Activated CD8-positive, alpha-beta T cell treated with anti-CD3 and anti-CD28 coated beads for 36 hours (primary cell): ENCODE results near the gene SIRT7. TPM values are rescaled to one million over a fixed set of nuclear protein-coding genes. Genes with fewer than 3 reads are reported as not detected.
A peak's percentile ranks its signal among the peaks of the same experiment; 100 is the strongest.
"Not testable (repeated sequence)": the region's sequence is repeated elsewhere in the genome, so short reads cannot be mapped to it uniquely, and the experiment has no call there.

Experiments
- ATAC-seq: fragments of 200-7000 bp; cut with Tn5 transposase; one replicate; pipeline ENCODE4 v1.10.0; 2021; ENCODE audit warnings: mild to moderate bottlenecking, moderate library complexity
- CTCF ChIA-PET: fragments of 350-600 bp; sonication (Branson Sonifier 250); formaldehyde crosslinking; loops from one replicate; lab custom pipeline; 2021; ENCODE audit warnings: antibody characterized with exemption; lab: Charles Lee
- POLR2A ChIA-PET: fragments of 350-600 bp; sonication (Branson Sonifier 250); formaldehyde crosslinking; loops from one replicate; lab custom pipeline; 2021; ENCODE audit warnings: antibody characterized with exemption; lab: Charles Lee
- DNase-seq: peaks from one replicate; pipeline ENCODE4 v3.0.0-alpha.2; 2020
- H3K27ac Mint-ChIP-seq: one replicate; pipeline ENCODE4 v1.8.0; 2021; ENCODE audit warnings: mild to moderate bottlenecking, mixed read lengths
- H3K27me3 Mint-ChIP-seq: one replicate; pipeline ENCODE4 v1.8.0; 2021; ENCODE audit warnings: mixed read lengths
- H3K36me3 Mint-ChIP-seq: one replicate; pipeline ENCODE4 v1.8.0; 2021; ENCODE audit warnings: low read depth, mixed read lengths
- H3K4me1 Mint-ChIP-seq: one replicate; pipeline ENCODE4 v1.8.0; 2021; ENCODE audit warnings: low read depth, mixed read lengths
- H3K4me3 Mint-ChIP-seq: one replicate; pipeline ENCODE4 v1.8.0; 2021; ENCODE audit warnings: mild to moderate bottlenecking, moderate library complexity, mixed read lengths
- H3K9me3 Mint-ChIP-seq: one replicate; pipeline ENCODE4 v1.8.0; 2021; ENCODE audit warnings: mixed read lengths
- CTCF ChIP-seq: fragments of 200-600 bp; IDR thresholded peaks from one replicate; pipeline ENCODE4 v1.8.0; 2022; ENCODE audit warnings: antibody characterized with exemption, mild to moderate bottlenecking
- intact Hi-C: fragments of 100-400 bp; cut with micrococcal nuclease; formaldehyde crosslinking; loops from one replicate; pipeline ENCODE4 v1.10.0; 2022
- total RNA-seq, 2 experiments: library from RNA; stranded (reverse); gene quantifications; one replicate each; pipeline ENCODE4 v1.2.3, GENCODE V29; 2021

SIRT7 gene
- total RNA-seq, 2 experiments from 2014 or later = 28.1 to 32.0 TPM

- no peaks in the 10 kb centered on the region for H3K9me3 Mint-ChIP-seq
- DNase-seq = no peak
- ChIA-PET POLR2A (no interaction called here), CTCF (interaction anchor here (0.7 to 1.1 kb wide), 2 partner anchors 64 to 65 kb away, joined by 3 to 5 read pairs; no protein-coding TSS in a partner anchor)
- H3K4me1 Mint-ChIP-seq = no peaks in the 10 kb centered on the region
- intact Hi-C loops = loop anchor here (5.0 kb wide), 1 partner anchor 66 kb away; the partner anchor contains the start of genes CENPX and LRRC45
- no peak for TF ChIP-seq CTCF
- H3K4me3 Mint-ChIP-seq = no peak overlapping the region
- ATAC-seq = no peak
- H3K27ac Mint-ChIP-seq = no peak overlapping the region
- H3K27me3 Mint-ChIP-seq = peaks cover 14% of the 10 kb centered on the region
- no peaks in the 10 kb centered on the region for H3K36me3 Mint-ChIP-seq
These were observed 38.0 kb upstream of the SIRT7 start for GRCh38 chr17:81955756-81956544.

- H3K4me1 Mint-ChIP-seq = no peaks in the 10 kb centered on the region
- TF ChIP-seq CTCF = no peak
- peaks cover 14% of the 10 kb centered on the region for H3K27me3 Mint-ChIP-seq
- ChIA-PET CTCF (interaction anchor here (0.7 to 1.1 kb wide), 4 partner anchors 29 to 89 kb away, joined by 3 to 5 read pairs (median 3); no protein-coding TSS in a partner anchor), POLR2A (no interaction called here)
- ATAC-seq = no peak
- no peaks in the 10 kb centered on the region for H3K9me3 Mint-ChIP-seq
- intact Hi-C loops = loop anchor here (5.0 kb wide), 1 partner anchor 67 kb away; the partner anchor contains the start of genes CENPX and LRRC45
- no peak for DNase-seq
- H3K36me3 Mint-ChIP-seq = no peaks in the 10 kb centered on the region
- H3K27ac Mint-ChIP-seq = no peak overlapping the region
- H3K4me3 Mint-ChIP-seq = no peak overlapping the region
These were observed 37.2 kb upstream of the SIRT7 start for GRCh38 chr17:81955058-81955681.

DNA sequence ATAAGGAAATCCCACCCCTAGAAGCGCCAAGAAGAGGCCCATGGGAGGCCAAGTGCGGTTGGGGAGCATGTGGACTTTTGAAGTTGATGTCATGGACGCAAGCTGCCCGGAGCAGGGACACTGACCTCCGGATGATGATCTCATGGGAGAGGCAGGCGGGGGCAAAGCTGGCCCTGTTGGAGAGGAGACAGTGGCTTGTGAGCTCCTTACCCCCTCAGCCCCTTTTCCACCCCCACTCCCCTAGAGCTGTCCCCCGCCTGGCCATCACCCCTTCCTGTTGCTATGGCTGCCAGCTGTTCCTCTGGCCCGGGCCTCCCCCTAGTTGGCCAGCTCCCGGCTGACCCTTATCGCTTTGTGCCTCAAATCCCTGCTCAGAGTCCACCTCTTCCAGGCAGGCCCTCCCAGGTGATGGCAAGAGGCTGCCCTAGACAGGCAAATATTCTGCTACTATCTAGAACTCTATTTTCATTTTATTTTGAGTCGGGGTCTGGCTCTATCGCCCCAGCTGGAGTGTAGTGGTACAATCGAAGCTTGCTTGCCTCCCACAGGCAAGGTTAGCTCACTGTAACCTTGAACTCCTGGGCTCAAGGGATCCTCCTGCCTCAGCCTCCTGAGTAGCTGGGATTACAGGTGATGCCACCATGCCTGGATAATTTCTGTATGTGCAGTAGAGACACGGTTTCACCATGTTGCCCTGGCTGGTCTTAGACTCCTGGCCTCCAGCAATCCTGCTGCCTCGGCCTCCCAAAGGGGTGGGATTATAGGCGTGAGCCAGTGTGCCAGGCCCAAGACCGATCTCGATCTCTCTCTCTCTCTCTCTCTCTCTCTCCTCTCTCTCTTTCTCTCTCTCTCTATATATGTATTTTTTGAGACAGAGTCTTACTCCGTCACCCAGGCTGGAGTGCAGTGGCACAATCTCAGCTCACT is 36.4 kb upstream of the SIRT7 start:
- CTCF ChIA-PET = interaction anchor here (0.6 to 1.7 kb wide), 8 partner anchors 10 to 220 kb away, joined by 3 to 5 read pairs (median 3); no protein-coding TSS in a partner anchor
- POLR2A ChIA-PET = interaction anchor here (1.2 kb wide), 1 partner anchor 17 kb away, joined by 3 read pairs; no protein-coding TSS in a partner anchor
- intact Hi-C loops = loop anchor here (5.0 kb wide), 1 partner anchor 68 kb away; the partner anchor contains the start of genes CENPX and LRRC45
- ATAC-seq = no peak
- no peaks in the 10 kb centered on the region for H3K9me3 Mint-ChIP-seq
- no peak overlapping the region for H3K4me3 Mint-ChIP-seq
- H3K36me3 Mint-ChIP-seq = no peaks in the 10 kb centered on the region
- H3K27me3 Mint-ChIP-seq = peaks cover 14% of the 10 kb centered on the region
- no peak for TF ChIP-seq CTCF
- H3K27ac Mint-ChIP-seq = no peak overlapping the region
- no peaks in the 10 kb centered on the region for H3K4me1 Mint-ChIP-seq
- DNase-seq = no peak

DNA sequence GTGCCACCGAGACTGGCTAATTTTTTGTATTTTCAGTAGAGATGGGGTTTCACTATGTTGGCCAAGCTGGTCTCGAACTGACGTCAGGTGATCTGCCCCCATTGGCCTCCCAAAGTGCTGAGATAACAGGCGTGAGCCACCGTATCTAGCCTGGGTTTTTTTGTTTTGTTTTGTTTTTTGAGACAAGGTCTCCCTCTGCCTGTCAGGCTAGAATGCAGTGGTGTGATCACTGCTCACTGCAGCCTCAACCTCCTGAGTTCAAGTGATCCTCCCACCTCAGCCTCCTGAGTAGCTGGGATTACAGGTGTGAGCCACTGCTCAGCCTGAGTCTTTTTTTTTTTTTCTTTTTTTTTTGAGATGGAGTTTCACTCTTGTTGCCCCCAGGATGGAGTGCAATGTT is 35.5 kb upstream of the SIRT7 start:
- H3K36me3 Mint-ChIP-seq, H3K27me3 Mint-ChIP-seq, DNase-seq, H3K4me1 Mint-ChIP-seq, H3K4me3 Mint-ChIP-seq, intact Hi-C loops, H3K9me3 Mint-ChIP-seq, H3K27ac Mint-ChIP-seq: not testable (repeated sequence)
- CTCF ChIA-PET = interaction anchor here (1.0 to 1.7 kb wide), 5 partner anchors 9 to 229 kb away, joined by 3 to 5 read pairs (median 3); no protein-coding TSS in a partner anchor
- POLR2A ChIA-PET = interaction anchor here (1.2 kb wide), 1 partner anchor 16 kb away, joined by 3 read pairs; no protein-coding TSS in a partner anchor
- ATAC-seq = peak; percentile 24

- Mint-ChIP-seq H3K9me3 (no peaks in the 10 kb centered on the region), H3K4me1 (no peaks in the 10 kb centered on the region), H3K27ac (no peak overlapping the region), H3K36me3 (no peaks in the 10 kb centered on the region), H3K4me3 (no peak overlapping the region), H3K27me3 (peaks cover 2% of the 10 kb centered on the region)
- ChIA-PET CTCF (interaction anchor here (1.0 to 1.7 kb wide), 5 partner anchors 8 to 228 kb away, joined by 3 to 5 read pairs (median 3); no protein-coding TSS in a partner anchor), POLR2A (no interaction called here)
- TF ChIP-seq CTCF = no peak
- intact Hi-C loops = no loop called here
- ATAC-seq (no peak), DNase-seq (no peak)
These were observed 34.8 kb upstream of the SIRT7 start for GRCh38 chr17:81952792-81953228.
